HG03108 (cell line): ENCODE results near the gene ZNF366.
"Not testable (repeated sequence)": the region's sequence is repeated elsewhere in the genome, so short reads cannot be mapped to it uniquely, and the experiment has no call there.

Experiments used
- ATAC-seq: cut with Tn5 transposase; IDR thresholded peaks from one replicate; pipeline ENCODE4 v1.9.1; 2021; ENCODE audit warnings: moderate library complexity; ENCODE audit not compliant: unreplicated experiment

Gene ZNF366

GRCh38 chr5:72412283-72413055 lies 94.7 kb downstream of the ZNF366 start:
- no peak for ATAC-seq

- no peak for ATAC-seq
Measured at GRCh38 chr5:72410688-72411295, 96.4 kb downstream of the ZNF366 start.

- no peak for ATAC-seq
Measured at GRCh38 chr5:72408603-72409002, 98.6 kb downstream of the ZNF366 start.

GRCh38 chr5:72408127-72408526 lies 99.1 kb downstream of the ZNF366 start:
- no peak for ATAC-seq

- no peak for ATAC-seq
Measured at GRCh38 chr5:72407541-72407940, 99.7 kb downstream of the ZNF366 start.

GRCh38 chr5:72407078-72407477 lies 100.1 kb downstream of the ZNF366 start:
- no peak for ATAC-seq

- ATAC-seq: not testable (repeated sequence)
Measured at GRCh38 chr5:72404771-72405170, 102.4 kb downstream of the ZNF366 start.

- ATAC-seq: no peak
Measured at GRCh38 chr5:72402959-72403628, 104.1 kb downstream of the ZNF366 start.

- ATAC-seq: no peak
Measured at GRCh38 chr5:72402381-72402890, 104.8 kb downstream of the ZNF366 start.

GRCh38 chr5:72400950-72401349 lies 106.3 kb downstream of the ZNF366 start:
- no peak for ATAC-seq

- no peak for ATAC-seq
Measured at GRCh38 chr5:72397836-72398235, 109.4 kb downstream of the ZNF366 start.

GRCh38 chr5:72394688-72395087 lies 112.5 kb downstream of the ZNF366 start:
- ATAC-seq: no peak

GRCh38 chr5:72393052-72393451 lies 114.2 kb downstream of the ZNF366 start:
- ATAC-seq: no peak
